ENCODE data around the gene GAL3ST3.

Gene GAL3ST3

DNA sequence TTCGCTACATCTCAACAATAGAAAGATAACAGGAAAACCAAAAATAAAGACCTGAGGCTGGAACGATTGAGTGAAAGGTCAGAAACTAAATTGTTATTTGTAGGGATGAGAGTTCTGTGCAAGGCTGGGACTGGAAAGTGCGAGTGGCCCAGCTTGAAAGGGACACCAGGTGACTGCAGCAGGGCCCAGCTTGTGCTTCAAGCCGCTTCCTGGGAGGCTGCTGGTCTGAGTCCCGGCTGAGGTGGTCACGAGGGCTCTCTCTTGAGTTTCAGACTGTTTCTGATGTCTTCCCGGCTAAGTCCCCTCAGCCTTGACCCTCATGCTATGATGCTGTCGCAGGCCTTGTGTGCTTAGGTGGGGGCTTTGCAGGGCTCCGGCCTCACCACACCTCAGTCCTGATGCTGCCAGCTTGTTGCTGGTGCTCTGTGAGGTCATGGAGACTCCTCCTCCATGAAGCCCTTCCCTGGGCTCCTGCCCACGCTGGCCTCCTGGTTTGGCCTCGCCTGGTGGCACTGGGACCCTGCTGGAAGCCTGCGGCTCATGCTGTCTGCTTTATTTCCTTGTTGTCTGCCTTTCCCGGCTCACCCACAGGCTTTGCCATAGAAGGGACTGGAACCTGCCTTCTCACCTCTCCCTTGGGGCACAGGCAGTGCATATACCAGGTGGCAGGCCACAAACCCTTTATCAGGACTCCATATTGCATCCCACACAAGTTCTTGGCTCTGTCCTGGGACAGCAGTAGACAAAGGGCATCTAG is 42.6 kb downstream of the GAL3ST3 start:
- CTCF ChIA-PET, result no interaction called here
- POLR2A ChIA-PET, result interaction anchor here (0.9 kb wide), 1 partner anchor 16 kb away, joined by 4 read pairs; no protein-coding TSS in a partner anchor
- TF ChIP-seq SP1 (IDR thresholded peaks at IDR 0.05), result no peak
- TF ChIP-seq FOXK2 (IDR thresholded peaks at IDR 0.05), result no peak
- no peak for TF ChIP-seq LEF1 (IDR thresholded peaks at IDR 0.05; ENCODE audit: borderline replicate concordance)
- no peak for TF ChIP-seq ELF4 (IDR thresholded peaks at IDR 0.05)
- no peak for TF ChIP-seq SUZ12 (IDR thresholded peaks at IDR 0.05)
- TF ChIP-seq L3MBTL2 (conservative IDR thresholded peaks at IDR 0.05), result no peak
- TF ChIP-seq ARNT (IDR thresholded peaks at IDR 0.05), result no peak
- TF ChIP-seq BHLHE40 (IDR thresholded peaks at IDR 0.05; ENCODE audit: borderline replicate concordance), result no peak
- TF ChIP-seq NFRKB (IDR thresholded peaks at IDR 0.05), result no peak
- no peak for TF ChIP-seq TARDBP (IDR thresholded peaks at IDR 0.05)
- no peak for TF ChIP-seq FOXM1 (IDR thresholded peaks at IDR 0.05; ENCODE audit: borderline replicate concordance)
- no peak for TF ChIP-seq ZNF384 (IDR thresholded peaks at IDR 0.05)
- TF ChIP-seq, protein P1, sequence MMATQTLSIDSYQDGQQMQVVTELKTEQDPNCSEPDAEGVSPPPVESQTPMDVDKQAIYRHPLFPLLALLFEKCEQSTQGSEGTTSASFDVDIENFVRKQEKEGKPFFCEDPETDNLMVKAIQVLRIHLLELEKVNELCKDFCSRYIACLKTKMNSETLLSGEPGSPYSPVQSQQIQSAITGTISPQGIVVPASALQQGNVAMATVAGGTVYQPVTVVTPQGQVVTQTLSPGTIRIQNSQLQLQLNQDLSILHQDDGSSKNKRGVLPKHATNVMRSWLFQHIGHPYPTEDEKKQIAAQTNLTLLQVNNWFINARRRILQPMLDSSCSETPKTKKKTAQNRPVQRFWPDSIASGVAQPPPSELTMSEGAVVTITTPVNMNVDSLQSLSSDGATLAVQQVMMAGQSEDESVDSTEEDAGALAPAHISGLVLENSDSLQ (IDR thresholded peaks at IDR 0.05), result no peak
- no peak for TF ChIP-seq HDGF (IDR thresholded peaks at IDR 0.05; ENCODE audit: borderline replicate concordance)
- TF ChIP-seq CTBP1 (IDR thresholded peaks at IDR 0.05; ENCODE audit: borderline replicate concordance), result no peak
- no peak for TF ChIP-seq FOXA1 (IDR thresholded peaks at IDR 0.05)

DNA sequence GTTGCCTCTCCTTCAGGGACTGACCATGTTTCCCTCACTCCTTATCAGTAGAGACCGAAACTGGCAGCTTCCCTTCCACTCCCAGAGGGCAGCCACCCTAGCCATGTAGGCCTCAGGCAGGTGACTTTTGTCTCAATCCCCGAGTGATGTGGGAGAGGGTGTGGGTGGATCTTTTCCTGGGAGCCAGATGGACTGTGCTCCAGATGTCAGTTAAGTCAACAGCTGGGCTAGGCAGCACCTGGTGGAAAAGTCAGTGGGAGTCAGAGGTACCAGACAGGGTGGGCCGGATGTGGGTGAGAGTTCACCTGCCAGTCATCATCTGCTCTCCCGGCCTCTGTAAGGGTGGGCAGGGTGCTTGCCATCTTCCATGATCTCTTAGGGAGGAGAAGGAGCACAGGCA is 44.8 kb downstream of the GAL3ST3 start:
- ChIA-PET CTCF (no interaction called here), POLR2A (no interaction called here)
- TF ChIP-seq, protein P1 (IDR thresholded peaks at IDR 0.05), result no peak
- TF ChIP-seq FOXM1 (IDR thresholded peaks at IDR 0.05; ENCODE audit: borderline replicate concordance) (no peak), SUZ12 (IDR thresholded peaks at IDR 0.05) (no peak), NFRKB (IDR thresholded peaks at IDR 0.05) (no peak), FOXK2 (IDR thresholded peaks at IDR 0.05) (no peak), CTBP1 (IDR thresholded peaks at IDR 0.05; ENCODE audit: borderline replicate concordance) (no peak), ZNF384 (IDR thresholded peaks at IDR 0.05) (no peak), SP1 (IDR thresholded peaks at IDR 0.05) (no peak), FOXA1 (IDR thresholded peaks at IDR 0.05) (no peak), LEF1 (IDR thresholded peaks at IDR 0.05; ENCODE audit: borderline replicate concordance) (no peak), ELF4 (IDR thresholded peaks at IDR 0.05) (no peak), L3MBTL2 (conservative IDR thresholded peaks at IDR 0.05) (no peak), ARNT (IDR thresholded peaks at IDR 0.05) (no peak), HDGF (IDR thresholded peaks at IDR 0.05; ENCODE audit: borderline replicate concordance) (no peak), TARDBP (IDR thresholded peaks at IDR 0.05) (no peak), BHLHE40 (IDR thresholded peaks at IDR 0.05; ENCODE audit: borderline replicate concordance) (no peak)
- DNase-seq (ENCODE audit: extremely low spot score), result no peak

More for the DNA sequence above, 42.6 kb downstream of the GAL3ST3 start:
- no peak for DNase-seq (ENCODE audit: extremely low spot score)

DNA sequence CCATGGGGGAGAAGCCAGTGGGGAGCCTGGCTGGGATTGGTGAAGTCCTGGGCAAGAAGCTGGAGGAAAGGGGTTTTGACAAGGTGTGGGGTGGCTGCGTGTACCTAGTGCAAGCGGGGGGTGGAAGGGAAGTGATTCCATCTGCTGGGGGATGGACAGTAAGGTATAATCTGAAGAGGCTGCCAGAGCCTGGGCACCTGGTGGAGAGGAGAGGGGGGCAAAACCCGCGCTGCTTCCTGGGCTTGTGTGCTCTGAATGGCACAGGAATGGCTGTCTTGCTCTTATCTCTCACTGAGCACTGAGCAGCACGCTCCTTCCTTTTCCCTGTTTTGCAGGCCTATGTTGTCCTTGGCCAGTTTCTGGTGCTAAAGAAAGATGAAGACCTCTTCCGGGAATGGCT is 45.7 kb downstream of the GAL3ST3 start:
- DNase-seq (ENCODE audit: extremely low spot score), result no peak
- TF ChIP-seq, protein P1 (IDR thresholded peaks at IDR 0.05), result no peak
- TF ChIP-seq TARDBP (IDR thresholded peaks at IDR 0.05) (no peak), SUZ12 (IDR thresholded peaks at IDR 0.05) (no peak), SP1 (IDR thresholded peaks at IDR 0.05) (no peak), L3MBTL2 (conservative IDR thresholded peaks at IDR 0.05) (no peak), NFRKB (IDR thresholded peaks at IDR 0.05) (no peak), FOXA1 (IDR thresholded peaks at IDR 0.05) (no peak), BHLHE40 (IDR thresholded peaks at IDR 0.05; ENCODE audit: borderline replicate concordance) (no peak), HDGF (IDR thresholded peaks at IDR 0.05; ENCODE audit: borderline replicate concordance) (no peak), FOXK2 (IDR thresholded peaks at IDR 0.05) (no peak)
- CTCF ChIA-PET, result no interaction called here
- POLR2A ChIA-PET, result interaction anchor here (1.2 to 1.5 kb wide), 4 partner anchors 19 to 65 kb away, joined by 4 to 8 read pairs (median 6); no protein-coding TSS in a partner anchor

DNA sequence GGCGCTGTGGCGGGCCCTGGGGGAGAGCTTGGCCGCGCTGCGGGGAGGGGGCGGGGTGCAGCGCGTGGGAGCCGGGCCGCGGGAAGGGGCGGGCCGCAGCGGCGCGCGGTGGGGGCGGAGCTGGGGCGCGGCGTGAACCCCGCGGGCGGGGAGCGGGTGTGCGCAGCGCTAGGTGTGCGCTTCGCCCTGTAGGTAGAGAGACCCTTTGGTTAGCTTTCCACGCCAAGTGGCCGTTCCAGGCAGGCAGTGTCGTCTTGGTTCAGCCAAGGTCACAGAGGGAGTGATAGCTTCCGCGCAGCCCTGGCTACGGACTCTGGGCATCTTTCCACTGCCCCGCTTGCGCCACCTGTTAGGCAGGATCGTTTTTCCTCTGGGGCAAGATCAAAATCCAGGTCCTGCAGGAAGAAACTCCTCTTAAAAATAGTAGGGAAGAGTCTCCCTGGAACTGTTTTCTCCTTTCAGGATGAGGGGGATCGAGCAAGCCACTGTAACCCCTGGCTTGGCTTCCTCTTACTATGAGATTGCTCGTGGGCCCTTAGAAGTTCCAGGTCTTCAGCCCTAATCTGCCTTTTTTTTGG is 46.2 kb downstream of the GAL3ST3 start:
- DNase-seq (ENCODE audit: extremely low spot score), result no peak
- CTCF ChIA-PET, result interaction anchor here (1.0 kb wide), 1 partner anchor 143 kb away, joined by 3 read pairs; no protein-coding TSS in a partner anchor
- TF ChIP-seq BHLHE40 (IDR thresholded peaks at IDR 0.05; ENCODE audit: borderline replicate concordance), result no peak
- TF ChIP-seq HDGF (IDR thresholded peaks at IDR 0.05; ENCODE audit: borderline replicate concordance), result no peak
- TF ChIP-seq, protein P1 (IDR thresholded peaks at IDR 0.05), result no peak
- no peak for TF ChIP-seq TARDBP (IDR thresholded peaks at IDR 0.05)
- no peak for TF ChIP-seq SP1 (IDR thresholded peaks at IDR 0.05)
- TF ChIP-seq ZNF384 (IDR thresholded peaks at IDR 0.05), result no peak
- TF ChIP-seq ARNT (IDR thresholded peaks at IDR 0.05), result no peak
- no peak for TF ChIP-seq SUZ12 (IDR thresholded peaks at IDR 0.05)
- POLR2A ChIA-PET, result interaction anchor here (0.6 to 1.5 kb wide), 14 partner anchors 12 to 388 kb away, joined by 3 to 9 read pairs (median 4); partner anchors contain the start of genes CCDC85B, FIBP, MUS81 and PCNX3
